HS-5 (cell line): Measurements from ENCODE around the gene LIN7B.

Experiments used
- DNase-seq: peaks from one replicate; pipeline ENCODE4 v3.0.0-alpha.2; 2012; ENCODE audit warnings: low read depth

The LIN7B gene

DNA sequence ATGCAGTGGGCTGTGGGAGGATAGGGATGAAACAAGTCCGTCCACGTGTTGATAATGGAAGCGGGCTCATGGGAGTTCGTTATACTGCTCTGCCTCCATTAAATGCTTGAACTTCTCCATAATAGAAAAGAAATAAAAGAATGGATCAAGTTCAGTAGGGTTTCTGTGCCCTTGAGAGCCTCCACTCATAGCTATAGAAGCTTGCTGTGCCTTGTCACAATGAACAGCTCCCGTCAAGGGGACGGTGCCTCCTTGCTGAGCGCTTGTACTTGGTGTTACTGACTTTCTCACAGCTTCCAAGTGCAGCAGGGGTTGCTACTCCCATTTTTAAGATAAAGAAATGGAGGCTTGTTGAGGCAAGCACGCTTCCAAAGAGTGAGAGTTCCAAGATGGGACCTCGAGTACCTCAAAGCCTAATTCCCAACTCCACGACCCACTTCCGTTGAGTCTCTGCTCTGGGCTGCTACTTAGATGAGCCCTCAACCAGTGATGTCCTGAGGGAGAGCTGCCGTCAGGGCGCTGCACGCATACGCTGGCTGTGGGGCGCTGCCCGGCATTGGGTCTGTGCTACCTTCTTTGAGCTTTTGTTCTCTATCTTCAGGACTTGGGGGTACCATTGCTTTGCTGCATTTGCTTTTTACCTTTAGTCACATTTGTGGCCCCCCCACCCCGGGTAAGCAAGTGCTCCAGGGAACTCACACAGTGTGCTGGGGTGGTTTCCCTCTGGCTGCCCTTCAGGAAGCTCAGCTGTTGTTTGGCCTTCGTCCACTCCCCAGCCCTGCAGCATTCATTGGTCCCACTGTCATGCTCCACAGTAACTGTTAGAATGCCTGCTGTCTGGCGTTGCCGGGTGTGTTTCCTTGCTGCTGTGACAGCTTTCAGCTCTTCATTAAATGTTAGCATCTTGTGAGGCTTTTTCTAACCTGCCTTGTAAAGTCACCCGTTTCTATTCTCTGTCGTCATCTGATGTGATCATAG, 19.4 kb upstream of the LIN7B start:
- no peak for DNase-seq

GRCh38 chr19:49097453-49098288, 16.5 kb upstream of the LIN7B start:
- no peak for DNase-seq

DNA sequence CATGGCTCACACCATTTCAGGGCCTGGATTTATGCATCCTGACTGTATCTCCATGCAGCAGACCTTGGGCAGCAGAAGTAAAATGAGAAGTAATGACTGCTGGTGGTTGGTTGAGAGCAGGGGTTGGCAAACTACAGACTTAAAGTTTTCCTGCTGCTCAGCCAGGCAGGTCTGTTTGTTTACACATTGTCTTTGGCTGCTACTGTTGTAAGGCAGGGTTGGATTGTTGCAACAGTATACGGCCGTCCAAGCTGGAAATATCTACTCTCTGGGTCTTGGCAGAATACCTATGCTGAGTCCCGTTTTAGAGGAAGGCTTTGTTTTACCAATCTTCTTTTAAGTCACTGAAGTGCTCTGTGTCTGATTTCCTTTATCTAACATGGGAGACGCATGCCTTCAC, 15.4 kb upstream of the LIN7B start:
- no peak for DNase-seq

- DNase-seq, result no peak
Measured at GRCh38 chr19:49101160-49101559, 13.0 kb upstream of the LIN7B start.

DNA sequence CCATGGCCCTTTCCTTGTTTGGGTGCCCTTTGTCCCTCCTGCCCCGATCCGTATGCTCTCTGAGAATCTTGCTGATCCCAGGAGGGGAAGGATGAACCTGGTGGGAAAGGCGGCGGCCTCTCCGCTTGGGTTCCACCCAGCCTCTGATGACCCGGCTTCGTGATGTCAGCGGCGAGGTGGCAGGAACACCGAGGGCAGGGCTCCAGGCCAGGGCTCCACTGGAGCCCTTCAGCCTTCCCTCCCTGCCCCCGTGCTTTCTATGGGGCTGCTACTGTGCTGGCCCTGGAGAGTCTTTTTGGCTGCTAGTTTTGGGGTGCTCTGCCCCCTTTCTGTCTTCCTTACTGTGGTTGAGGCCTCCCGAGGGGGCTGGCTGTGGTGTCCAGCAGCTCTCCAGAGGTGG, 11.9 kb upstream of the LIN7B start:
- no peak for DNase-seq

- DNase-seq, result no peak
Measured at GRCh38 chr19:49103331-49104085, 10.7 kb upstream of the LIN7B start.

DNA sequence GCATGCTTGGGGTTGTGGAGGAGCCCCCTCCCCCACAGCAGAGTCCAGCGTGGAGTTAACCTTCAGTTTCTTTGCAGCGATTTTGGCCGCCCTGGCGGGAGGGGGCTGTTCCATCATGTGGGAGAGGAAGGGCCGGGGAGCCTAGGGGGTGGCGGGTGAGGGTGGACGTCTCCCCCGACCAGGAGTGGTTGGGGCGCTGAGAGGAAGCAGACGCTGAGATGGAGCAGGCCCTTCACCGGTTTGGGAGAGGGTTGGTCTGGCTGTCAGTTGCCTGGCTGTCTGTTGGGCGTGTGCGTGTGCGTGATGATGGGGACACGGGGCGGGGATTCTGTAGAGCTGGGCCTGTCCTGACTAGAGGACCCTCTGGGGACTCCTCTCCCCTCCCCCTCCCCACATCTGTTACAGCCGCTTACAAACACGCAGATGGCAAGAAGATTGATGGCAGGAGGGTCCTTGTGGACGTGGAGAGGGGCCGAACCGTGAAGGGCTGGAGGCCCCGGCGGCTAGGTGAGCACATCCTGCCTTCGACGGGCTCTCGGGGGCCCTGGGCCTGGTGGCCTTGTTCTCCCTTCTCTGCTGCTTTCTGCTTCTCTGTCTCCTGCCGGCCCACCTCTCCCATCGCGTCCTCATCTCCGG, 9.8 kb upstream of the LIN7B start:
- no peak for DNase-seq

GRCh38 chr19:49106648-49107135, 7.5 kb upstream of the LIN7B start:
- DNase-seq, result no peak

GRCh38 chr19:49107625-49108459, 6.3 kb upstream of the LIN7B start:
- DNase-seq, result no peak

- no peak for DNase-seq
Measured at GRCh38 chr19:49109051-49109450, 5.1 kb upstream of the LIN7B start.

- DNase-seq, result no peak
Measured at GRCh38 chr19:49109569-49110233, 4.5 kb upstream of the LIN7B start.

GRCh38 chr19:49110567-49110966, 3.6 kb upstream of the LIN7B start:
- DNase-seq, result no peak

- DNase-seq, result no peak
Measured at GRCh38 chr19:49111218-49111998, 2.8 kb upstream of the LIN7B start.

GRCh38 chr19:49114630-49115363, 627 bp downstream of the LIN7B start:
- DNase-seq, result no peak

- no peak for DNase-seq
Measured at GRCh38 chr19:49116544-49116943, 2.4 kb downstream of the LIN7B start.

DNA sequence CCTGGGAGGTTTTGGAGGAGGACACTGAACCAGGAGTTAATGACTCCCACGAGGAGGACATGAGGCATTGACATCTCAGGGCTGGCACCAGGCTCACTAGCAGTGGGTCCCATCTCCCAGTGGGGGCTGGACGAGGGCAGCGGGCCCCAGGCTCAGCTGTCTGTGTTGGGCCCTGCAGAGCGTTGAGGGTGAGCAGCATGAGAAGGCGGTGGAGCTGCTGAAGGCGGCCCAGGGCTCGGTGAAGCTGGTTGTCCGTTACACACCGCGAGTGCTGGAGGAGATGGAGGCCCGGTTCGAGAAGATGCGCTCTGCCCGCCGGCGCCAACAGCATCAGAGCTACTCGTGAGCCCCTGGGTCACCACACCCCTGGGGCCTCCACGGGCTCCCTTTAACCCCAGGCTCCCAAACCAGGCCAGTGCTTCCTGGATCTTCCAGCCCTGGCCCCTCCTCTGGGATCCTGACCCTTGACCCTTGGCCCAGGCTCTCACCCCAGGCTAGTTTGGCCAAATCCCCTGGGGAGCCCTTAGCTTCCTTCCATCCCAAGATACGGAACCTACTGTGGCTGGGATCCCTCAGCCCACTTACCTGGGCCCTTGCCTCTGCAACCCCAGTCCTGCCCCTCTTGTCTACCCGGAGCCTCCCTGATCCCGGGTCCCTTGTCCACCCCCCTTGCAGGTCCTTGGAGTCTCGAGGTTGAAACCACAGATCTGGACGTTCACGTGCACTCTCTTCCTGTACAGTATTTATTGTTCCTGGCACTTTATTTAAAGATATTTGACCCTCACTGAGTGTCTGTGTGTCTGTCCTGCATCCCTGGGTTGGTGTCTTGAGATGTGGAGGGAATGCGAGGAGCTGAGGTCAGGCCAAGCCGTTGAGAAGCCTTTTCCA, 3.8 kb downstream of the LIN7B start:
- DNase-seq, result no peak

DNA sequence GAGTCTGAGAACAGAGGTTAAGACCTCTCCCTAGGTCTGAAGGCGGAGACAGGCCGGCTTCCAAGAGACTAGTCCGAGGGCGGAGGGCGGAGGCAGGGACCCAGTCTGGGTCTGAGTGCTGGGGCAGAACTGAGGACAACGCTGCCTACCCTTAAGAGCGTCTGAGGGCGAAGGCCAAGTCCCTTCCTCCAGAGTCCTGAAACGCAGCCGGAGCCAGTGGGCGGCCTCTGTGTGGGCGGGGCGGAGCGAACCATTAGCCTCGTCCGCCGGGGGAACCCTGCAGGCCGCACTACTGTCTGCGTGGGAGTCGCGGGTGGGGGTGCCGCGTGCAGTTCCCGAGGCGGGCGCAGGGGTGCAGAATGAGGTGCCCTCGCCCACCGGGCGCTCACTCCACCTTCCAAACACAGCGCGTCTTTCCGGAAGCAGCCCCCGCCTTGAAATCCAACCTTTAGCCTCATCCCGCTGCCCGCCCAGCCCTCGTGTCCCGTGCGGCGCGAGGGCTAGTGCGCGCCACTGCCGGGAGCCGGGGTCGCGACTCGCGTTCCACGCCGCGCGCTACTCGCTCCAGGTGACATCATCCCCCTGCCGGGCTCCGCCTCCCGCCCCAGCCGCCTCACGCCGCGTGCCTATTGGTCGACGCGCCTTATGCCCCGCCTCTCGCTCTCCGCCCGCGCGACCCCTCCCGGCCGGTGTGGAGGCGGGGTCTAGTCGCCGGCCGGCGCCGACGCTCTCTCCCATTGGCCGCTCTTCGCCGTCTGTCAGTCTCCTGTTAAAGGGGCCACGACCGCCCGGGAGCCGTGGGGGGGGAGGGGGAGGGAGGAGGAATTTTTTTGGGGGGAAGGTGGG, 4.6 kb downstream of the LIN7B start, which contains the start of gene C19orf73:
Gene C19orf73, minus strand, starts transcription at position 579 of the 846 bp plus-strand sequence. Its CDS starts 121 bp downstream, at position 458.
- DNase-seq, result peak; percentile 67
